SU-DHL-6 (cell line): ENCODE data around the gene SFN.

Experiments used
- EZH2phosphoT487 ChIP-seq: fragments of 200-600 bp; sonication (generic), shearing (Covaris generic); conservative IDR thresholded peaks from 2 replicates; pipeline ENCODE4 v1.6.1; 2018; ENCODE audit warnings: mild to moderate bottlenecking, antibody characterized with exemption, low read length, moderate library complexity, mixed read lengths
- TF ChIP-seq, protein P1 (sequence below): fragments of 200-600 bp; sonication (generic); IDR thresholded peaks from one replicate; pipeline ENCODE4 v1.5.1; 2017; ENCODE audit warnings: antibody characterized with exemption, mild to moderate bottlenecking, low read length, moderate library complexity; ENCODE audit not compliant: insufficient read depth, poor library complexity, severe bottlenecking

DNA sequence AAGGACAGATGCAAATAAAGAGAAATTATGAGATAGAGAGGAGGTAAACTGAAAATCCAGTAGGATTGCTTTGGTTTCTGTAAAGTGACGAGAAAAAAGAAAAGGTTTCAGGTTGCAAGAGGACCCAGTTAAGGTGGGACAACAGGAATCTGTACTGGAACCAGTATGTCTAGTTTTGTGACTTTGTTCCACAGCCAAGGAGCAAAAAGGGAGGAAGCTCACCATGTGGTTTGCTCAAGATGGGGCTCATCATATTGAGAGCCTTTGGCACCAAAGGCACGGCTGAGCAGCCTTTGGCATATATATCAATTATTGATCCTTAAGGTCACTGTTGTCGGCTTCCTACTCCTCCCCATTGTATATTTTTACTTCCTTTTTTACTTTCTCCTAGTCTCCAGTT lies 38.2 kb upstream of the SFN start:
- TF ChIP-seq, protein P1, sequence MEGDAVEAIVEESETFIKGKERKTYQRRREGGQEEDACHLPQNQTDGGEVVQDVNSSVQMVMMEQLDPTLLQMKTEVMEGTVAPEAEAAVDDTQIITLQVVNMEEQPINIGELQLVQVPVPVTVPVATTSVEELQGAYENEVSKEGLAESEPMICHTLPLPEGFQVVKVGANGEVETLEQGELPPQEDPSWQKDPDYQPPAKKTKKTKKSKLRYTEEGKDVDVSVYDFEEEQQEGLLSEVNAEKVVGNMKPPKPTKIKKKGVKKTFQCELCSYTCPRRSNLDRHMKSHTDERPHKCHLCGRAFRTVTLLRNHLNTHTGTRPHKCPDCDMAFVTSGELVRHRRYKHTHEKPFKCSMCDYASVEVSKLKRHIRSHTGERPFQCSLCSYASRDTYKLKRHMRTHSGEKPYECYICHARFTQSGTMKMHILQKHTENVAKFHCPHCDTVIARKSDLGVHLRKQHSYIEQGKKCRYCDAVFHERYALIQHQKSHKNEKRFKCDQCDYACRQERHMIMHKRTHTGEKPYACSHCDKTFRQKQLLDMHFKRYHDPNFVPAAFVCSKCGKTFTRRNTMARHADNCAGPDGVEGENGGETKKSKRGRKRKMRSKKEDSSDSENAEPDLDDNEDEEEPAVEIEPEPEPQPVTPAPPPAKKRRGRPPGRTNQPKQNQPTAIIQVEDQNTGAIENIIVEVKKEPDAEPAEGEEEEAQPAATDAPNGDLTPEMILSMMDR, result no peak
- no peak for TF ChIP-seq EZH2phosphoT487
